NCI-H524 (cell line): Measurements from ENCODE around the gene PRR16.
"Not testable (repeated sequence)": the region's sequence is repeated elsewhere in the genome, so short reads cannot be mapped to it uniquely, and the experiment has no call there.

Source experiments
- DNase-seq, 2 experiments: peaks; one replicate each; lab custom pipeline; 2025; lab: John Stamatoyannopoulos, UW

The PRR16 gene

GRCh38 chr5:120463991-120464626 lies at the start of gene PRR16:
Gene PRR16 (plus strand): TSS chr5:120464300.
- peak in 1 of 2 experiments; percentile 61 for DNase-seq

- DNase-seq, result no peak
These were observed 48.1 kb upstream of the PRR16 start for GRCh38 chr5:120415985-120416384.

GRCh38 chr5:120419127-120419526 lies 45.0 kb upstream of the PRR16 start:
- no peak for DNase-seq

GRCh38 chr5:120426633-120427275 lies 37.3 kb upstream of the PRR16 start:
- DNase-seq, result not testable (repeated sequence)

GRCh38 chr5:120430572-120430971 lies 33.5 kb upstream of the PRR16 start:
- DNase-seq, result no peak

GRCh38 chr5:120432861-120433260 lies 31.2 kb upstream of the PRR16 start:
- no peak for DNase-seq

GRCh38 chr5:120435129-120435528 lies 29.0 kb upstream of the PRR16 start:
- DNase-seq, result no peak

GRCh38 chr5:120436996-120437395 lies 27.1 kb upstream of the PRR16 start:
- DNase-seq, result no peak

- DNase-seq, result no peak
These were observed 21.4 kb upstream of the PRR16 start for GRCh38 chr5:120442694-120443093.

- no peak for DNase-seq
These were observed 20.5 kb upstream of the PRR16 start for GRCh38 chr5:120443607-120444006.

- DNase-seq, result no peak
These were observed 18.0 kb upstream of the PRR16 start for GRCh38 chr5:120446068-120446492.

- DNase-seq, result no peak
These were observed 17.2 kb upstream of the PRR16 start for GRCh38 chr5:120446901-120447300.

GRCh38 chr5:120447706-120448239 lies 16.3 kb upstream of the PRR16 start:
- DNase-seq, result peak in 1 of 2 experiments; percentile 53

GRCh38 chr5:120449501-120449900 lies 14.6 kb upstream of the PRR16 start:
- DNase-seq, result no peak

GRCh38 chr5:120450910-120451309 lies 13.2 kb upstream of the PRR16 start:
- DNase-seq, result no peak

GRCh38 chr5:120451445-120451844 lies 12.7 kb upstream of the PRR16 start:
- no peak for DNase-seq

GRCh38 chr5:120452471-120452870 lies 11.6 kb upstream of the PRR16 start:
- no peak for DNase-seq

GRCh38 chr5:120454094-120454798 lies 9.9 kb upstream of the PRR16 start:
- DNase-seq, result peak; percentile 11 to 69

- peak in 1 of 2 experiments; percentile 17 for DNase-seq
These were observed 8.1 kb upstream of the PRR16 start for GRCh38 chr5:120456006-120456405.

GRCh38 chr5:120457839-120458507 lies 6.1 kb upstream of the PRR16 start:
- DNase-seq, result peak; percentile 57 to 87

- not testable (repeated sequence) for DNase-seq
These were observed 5.6 kb upstream of the PRR16 start for GRCh38 chr5:120458508-120458847.

GRCh38 chr5:120461251-120461650 lies 2.8 kb upstream of the PRR16 start:
- no peak for DNase-seq
